Stimulated activated CD4-positive, alpha-beta T cell treated with anti-CD3 and anti-CD28 coated beads, TNF-alpha, amount 100 ng/mL, for 24 hours (primary cell): Measurements from ENCODE around the gene FAM53B.
"Not testable (repeated sequence)": the region's sequence is repeated elsewhere in the genome, so short reads cannot be mapped to it uniquely, and the experiment has no call there.

Experiments used
- DNase-seq, 3 experiments: peaks; one replicate each; pipeline ENCODE4 v3.0.0-alpha.2; 2020; ENCODE audit warnings: low read depth in 3 of 3

The FAM53B gene

DNA sequence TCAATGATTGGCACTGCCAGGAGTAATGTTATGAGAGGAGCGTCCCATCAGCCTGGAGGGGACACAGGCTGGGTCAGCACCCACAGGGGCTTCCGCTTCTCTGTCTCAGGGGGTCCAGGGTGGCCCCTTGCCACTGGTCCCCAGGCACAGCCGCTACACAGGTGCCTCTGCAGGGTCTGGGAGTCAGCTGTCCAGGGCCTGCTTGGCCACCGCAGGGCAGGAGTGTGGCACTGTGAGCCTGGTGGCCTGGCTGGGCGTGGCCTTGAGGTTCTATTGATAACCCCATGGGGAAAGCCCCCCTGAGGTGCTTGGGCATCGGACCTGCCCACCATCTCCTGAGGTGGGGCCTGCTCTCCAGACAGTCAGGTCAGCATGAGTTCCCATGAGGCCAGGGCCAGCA is 146.0 kb downstream of the FAM53B start:
- DNase-seq, result no peak

DNA sequence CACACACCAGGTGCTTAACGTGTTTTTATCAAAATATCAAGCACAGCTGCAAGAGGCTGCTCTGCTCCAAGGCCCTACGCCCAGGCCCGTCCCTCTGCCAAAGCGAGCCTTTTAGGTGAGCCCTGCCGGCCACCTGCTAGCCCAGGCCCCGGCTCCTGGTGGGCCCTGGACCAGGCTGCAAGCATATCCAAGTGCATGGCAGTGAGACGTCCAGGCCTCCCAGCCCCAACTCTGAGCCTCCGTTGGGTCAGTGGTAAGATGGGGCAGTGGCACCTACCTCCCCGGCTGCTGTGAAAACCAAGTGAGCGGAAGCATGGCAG is 146.4 kb downstream of the FAM53B start:
- DNase-seq, result no peak

GRCh38 chr10:124596962-124597845 is 147.0 kb downstream of the FAM53B start:
- no peak for DNase-seq

GRCh38 chr10:124596116-124596785 is 147.9 kb downstream of the FAM53B start:
- no peak for DNase-seq

DNA sequence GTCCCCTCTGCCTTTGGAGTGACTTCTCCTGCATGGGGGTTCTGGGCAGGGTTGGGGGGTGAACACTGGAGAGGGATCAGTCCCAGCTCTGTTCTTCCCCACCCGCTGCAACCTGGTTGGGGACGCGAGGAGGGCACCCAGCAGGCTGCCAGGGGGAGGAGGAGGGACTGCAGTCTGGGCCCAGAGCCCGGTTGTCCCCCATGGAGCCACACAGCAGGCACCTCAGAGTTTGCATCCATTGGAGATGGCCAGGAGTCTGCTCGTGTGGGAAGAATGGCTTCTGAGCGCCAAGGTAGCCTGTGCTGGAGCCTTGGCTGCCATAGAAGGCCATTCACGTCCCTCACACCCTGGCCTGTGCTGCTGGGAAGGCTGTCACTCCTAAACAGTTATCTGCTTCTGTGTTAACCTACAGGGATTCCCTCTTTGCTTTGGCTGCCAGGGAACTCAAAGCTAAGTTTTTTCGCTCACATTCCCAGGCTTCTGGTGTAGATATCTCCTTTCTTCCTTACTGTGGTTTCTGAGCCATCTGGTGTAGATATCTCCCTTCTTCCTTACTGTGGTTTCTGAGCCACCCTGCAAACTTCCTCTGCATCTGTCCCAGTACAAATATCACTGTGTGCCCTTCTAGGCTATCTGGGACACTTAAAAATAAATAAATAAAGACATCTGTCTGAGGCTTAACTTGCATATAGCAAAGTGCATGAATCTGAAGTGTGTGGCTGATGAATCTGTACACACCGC is 148.9 kb downstream of the FAM53B start:
- DNase-seq, result no peak

- no peak for DNase-seq
Observed at GRCh38 chr10:124594240-124594639, 149.9 kb downstream of the FAM53B start.

DNA sequence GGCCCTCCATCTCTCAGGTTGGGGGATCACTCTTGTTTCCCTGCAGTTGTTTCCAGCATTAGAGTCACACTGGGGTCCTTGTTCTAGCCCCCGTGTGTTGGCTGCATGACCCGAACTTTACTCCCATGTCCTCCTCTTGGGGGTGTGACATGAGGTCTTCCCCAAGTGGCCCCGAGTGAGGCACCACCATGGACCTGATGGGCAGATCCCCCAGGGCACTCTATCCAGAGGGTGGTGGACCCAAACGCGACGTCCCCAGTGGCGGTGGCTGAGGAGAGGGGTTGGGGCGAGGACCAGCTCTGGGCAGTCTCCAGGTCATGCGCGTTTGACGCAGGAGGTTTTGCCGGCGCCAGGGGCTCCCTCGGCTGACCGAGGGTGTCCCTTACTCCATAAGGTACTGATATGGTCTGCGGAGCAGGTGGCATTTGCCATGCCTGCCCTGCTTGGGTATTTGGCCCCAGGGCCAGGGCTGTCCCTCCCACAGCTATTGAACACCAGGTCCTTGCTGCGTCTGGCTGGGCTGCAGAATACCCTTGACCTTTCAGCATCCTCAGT is 150.7 kb downstream of the FAM53B start:
- no peak for DNase-seq

DNA sequence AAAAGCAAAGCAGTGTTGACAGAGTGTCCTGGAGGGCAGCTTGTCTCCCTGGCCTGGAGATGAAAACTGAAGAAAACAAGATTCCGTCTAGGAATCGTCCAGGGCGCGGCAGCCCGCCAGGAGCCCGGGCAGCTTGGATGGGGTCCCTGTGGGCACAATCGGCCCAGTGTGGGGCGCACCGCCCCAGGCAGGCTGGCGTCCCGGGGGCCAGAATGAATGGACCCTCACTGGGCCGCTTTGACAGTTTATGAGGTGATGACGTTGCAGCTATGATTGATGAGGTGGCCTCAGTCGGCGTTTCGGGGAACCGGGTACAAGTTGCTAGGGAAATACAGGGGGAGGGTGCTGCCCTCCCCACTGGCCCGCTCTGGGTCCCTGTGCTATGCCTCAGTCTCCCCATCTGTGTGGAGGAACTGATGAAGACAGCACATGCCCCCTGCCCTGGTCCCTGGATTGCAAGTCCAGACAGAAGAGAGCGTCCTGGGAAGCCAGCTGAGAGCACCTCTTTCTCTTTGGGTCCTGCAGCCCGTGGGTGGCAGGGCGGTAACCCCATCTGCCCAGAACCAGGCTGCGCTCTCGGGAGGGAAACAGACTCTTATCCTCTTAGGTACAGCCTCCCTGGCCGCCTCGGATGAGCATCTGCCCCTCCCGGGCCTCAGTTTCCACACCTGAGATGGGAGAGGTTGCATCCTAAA is 151.3 kb downstream of the FAM53B start:
- no peak for DNase-seq

- no peak for DNase-seq
Observed at GRCh38 chr10:124592101-124592500, 152.1 kb downstream of the FAM53B start.

DNA sequence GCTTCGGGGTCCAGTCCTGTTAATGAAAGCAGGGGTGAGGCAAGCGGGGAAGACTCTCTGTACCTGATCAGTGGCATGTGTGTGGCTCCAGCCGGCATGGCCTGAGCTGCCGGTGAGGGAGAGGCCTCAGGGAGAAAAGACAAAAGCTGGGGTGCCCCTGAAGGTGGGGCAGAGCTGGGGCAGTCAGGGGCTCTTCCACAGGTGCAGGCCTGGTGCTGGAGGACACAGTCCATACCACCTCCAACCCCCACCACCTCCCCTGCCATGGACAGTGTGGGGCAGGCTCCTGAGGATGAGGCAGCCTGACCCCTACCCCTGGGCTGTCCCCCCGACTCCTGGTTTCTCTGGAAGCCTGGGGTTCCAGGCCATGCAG is 153.1 kb downstream of the FAM53B start:
- no peak for DNase-seq

DNA sequence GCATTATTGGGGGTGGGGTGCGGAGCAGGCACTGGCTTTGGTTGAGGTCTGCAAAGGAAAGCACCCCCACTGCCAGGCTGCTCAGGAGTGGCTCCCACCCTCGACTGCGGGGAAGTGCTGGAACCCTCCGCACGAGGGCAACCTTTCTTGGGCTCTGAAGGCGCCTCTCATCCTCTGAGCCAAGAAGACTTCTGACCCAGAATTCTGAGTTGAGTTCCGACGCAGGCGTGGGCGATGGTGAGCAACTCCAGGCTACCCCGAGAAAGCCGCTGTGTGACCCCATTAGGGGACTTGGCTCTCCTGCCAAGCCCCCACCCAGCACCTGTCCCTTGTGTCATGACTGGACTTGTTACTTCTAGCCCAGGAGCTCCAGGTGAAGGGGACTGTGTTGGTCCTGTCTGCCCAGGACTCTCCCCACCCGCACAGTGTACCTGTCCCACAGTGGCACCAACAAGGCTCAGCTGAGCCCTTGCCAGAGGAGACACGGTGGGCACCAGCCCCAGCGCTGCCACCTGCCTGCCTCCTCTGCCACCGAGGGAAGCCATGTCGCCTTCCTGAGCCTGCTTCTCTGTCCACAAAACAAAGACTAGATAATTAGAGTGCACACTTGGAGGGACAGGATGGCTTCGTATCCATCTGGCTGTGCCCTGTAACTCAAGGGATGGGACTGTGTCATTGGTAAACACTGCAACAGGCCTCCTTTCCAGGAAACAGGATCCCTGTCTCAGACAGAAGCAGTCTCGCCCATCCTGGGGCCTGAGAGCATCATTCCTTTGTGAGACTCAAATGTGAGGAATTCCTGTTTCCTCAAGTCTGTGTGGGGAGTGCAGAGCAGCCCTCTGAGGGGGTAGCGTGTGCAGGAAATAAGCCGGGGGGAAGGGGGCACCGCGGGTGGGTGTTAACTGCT is 153.7 kb downstream of the FAM53B start:
- no peak for DNase-seq

DNA sequence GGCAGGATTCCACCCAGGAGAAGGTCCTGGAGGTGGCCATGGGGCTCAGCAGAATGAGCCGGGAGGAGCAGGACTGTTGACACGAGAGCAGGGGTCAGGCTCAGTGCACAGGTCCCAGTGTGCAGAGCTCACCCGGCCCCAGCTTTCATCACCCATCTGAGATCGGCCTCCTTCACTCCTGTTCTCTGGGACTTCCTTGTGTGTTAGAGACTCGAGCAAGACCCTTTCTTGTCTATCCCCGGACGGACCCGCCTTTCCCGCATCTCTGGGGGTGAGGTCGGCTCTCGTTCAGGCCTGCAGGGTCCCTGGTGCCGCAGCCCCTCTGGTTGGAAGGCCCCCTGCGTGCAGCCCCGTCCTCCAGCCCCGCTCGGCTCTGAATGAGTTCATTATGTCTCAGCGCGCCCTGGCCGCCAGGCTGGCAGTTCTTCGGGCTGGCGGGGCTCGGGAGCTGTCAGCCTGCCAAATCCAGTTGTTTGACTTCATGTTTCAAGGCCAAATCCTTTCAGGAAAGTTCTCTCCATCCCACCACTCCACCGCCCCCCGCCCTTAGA is 154.6 kb downstream of the FAM53B start:
- DNase-seq, result no peak

- no peak for DNase-seq
Observed at GRCh38 chr10:124588736-124589490, 155.3 kb downstream of the FAM53B start.

DNA sequence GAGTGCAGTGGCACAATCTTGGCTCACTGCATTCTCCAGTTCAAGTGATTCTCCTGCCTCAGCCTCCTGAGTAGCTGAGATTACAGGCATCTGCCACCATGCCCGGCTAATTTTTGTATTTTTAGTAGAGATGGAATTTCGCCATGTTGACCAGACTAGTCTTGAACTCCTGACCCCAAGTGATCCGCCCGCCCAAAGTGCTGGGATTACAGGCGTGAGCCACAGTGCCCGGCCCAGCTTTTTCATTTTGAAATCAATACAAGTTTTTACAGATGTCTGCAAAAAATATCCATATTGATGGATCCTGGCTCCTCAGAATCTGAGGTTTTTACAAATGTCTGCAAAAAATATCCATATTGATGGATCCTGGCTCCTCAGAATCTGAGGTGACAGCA is 155.8 kb downstream of the FAM53B start:
- not testable (repeated sequence) for DNase-seq

DNA sequence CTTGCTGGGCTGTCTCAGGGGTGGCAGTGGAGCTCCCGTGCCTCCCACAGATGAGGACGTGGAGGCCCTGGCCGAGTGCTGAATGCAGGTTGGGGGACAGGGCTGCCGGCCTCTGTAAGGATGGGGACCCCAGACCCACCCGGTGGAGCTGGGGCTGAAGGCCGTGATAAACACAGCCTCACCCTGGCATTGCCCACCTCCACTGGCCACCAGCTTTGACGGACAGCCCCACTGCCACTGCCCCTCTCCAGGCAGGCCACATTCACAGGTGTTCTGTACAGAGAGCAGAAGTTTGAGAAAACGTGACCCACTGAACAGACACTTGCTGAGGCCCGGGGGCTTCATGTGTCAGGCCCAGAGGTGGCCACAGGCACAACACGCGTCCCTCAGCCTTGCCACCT is 156.4 kb downstream of the FAM53B start:
- no peak for DNase-seq

- no peak for DNase-seq
Observed at GRCh38 chr10:124586142-124586541, 158.0 kb downstream of the FAM53B start.

- DNase-seq, result no peak
Observed at GRCh38 chr10:124579011-124579399, 165.2 kb downstream of the FAM53B start.

GRCh38 chr10:124578231-124579010 is 165.8 kb downstream of the FAM53B start:
- no peak for DNase-seq

- DNase-seq, result no peak
Observed at GRCh38 chr10:124577651-124578050, 166.5 kb downstream of the FAM53B start.
